ENCODE results near the gene CACNA1C.

- TF ChIP-seq CTCF (IDR thresholded peaks at IDR 0.05) = no peak
- TF ChIP-seq POLR2A (IDR thresholded peaks at IDR 0.05) = no peak
These were observed 46.1 kb downstream of the CACNA1C start for GRCh38 chr12:2098852-2099251.
